Measurements from ENCODE around the gene KRTAP10-11.
"Not testable (repeated sequence)": the region's sequence is repeated elsewhere in the genome, so short reads cannot be mapped to it uniquely, and the experiment has no call there.

Gene KRTAP10-11

GRCh38 chr21:44626673-44627143, 19.5 kb upstream of the KRTAP10-11 start, which contains the start of gene KRTAP10-9:
TSS of gene KRTAP10-9 (plus strand) at chr21:44627093. CDS start at chr21:44627172, 79 bp downstream.
- TF ChIP-seq, protein P1, sequence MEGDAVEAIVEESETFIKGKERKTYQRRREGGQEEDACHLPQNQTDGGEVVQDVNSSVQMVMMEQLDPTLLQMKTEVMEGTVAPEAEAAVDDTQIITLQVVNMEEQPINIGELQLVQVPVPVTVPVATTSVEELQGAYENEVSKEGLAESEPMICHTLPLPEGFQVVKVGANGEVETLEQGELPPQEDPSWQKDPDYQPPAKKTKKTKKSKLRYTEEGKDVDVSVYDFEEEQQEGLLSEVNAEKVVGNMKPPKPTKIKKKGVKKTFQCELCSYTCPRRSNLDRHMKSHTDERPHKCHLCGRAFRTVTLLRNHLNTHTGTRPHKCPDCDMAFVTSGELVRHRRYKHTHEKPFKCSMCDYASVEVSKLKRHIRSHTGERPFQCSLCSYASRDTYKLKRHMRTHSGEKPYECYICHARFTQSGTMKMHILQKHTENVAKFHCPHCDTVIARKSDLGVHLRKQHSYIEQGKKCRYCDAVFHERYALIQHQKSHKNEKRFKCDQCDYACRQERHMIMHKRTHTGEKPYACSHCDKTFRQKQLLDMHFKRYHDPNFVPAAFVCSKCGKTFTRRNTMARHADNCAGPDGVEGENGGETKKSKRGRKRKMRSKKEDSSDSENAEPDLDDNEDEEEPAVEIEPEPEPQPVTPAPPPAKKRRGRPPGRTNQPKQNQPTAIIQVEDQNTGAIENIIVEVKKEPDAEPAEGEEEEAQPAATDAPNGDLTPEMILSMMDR (IDR thresholded peaks at IDR 0.05; ENCODE audit: low read depth, low read length), result no peak

GRCh38 chr21:44627181-44627822, 18.9 kb upstream of the KRTAP10-11 start:
- DNase-seq (ENCODE audit: extremely low read depth, low read depth), result not testable (repeated sequence)

More at GRCh38 chr21:44626673-44627143, 19.5 kb upstream of the KRTAP10-11 start, which contains the start of gene KRTAP10-9:
- no peak for DNase-seq (ENCODE audit: extremely low read depth, low read depth)

DNA sequence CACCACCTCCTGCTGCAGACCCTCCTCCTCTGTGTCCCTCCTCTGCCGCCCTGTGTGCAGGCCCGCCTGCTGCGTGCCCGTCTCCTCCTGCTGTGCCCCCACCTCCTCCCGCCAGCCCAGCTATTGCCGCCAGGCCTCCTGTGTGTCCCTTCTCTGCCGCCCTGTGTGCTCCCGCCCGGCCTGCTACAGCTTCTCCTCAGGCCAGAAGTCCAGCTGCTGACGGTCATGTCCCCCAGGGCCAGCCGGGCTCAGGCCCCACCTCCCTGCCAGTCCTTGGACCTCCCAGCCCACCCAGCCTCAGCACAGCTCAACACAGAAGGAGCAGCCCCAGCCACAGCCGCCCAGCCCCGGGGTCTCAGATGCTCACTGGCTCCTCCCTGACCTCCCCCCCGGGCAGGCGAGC, 18.4 kb upstream of the KRTAP10-11 start:
- DNase-seq (ENCODE audit: extremely low read depth, low read depth), result not testable (repeated sequence)

DNA sequence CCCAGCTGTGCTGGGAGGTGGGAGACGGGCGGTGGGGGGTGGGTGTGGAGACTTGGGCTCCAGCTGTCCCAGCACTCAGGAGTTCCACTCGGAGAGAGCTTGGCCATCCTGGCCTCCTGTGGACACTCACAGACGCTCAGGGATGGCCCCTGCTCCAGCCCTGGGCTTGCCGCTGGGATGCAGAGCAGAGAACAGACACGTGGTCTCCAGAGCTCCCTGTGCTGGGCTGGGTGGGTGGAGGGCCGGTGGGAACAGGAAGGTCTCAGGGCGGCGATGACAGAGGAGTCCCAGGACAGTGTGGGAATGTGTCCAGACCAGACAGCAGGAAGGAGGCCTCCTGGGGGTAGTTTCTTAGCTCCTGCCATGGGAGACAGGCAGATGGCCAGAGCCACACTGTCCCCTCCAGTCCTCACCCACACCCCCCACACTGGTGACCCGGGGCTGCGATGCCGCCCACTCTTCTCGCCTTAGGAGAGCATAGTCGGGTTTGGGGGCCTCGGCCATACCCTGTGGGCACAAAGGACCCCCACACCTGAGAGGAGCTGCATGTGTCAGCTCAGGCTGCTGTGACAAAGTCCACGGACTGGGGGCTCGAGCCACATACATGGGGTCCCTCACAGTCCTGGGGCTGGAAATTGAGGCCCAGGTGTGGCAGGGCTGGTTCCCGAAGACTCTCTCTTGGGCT, 17.4 kb upstream of the KRTAP10-11 start:
- no peak for DNase-seq (ENCODE audit: extremely low read depth, low read depth)
- TF ChIP-seq, protein P1 (IDR thresholded peaks at IDR 0.05; ENCODE audit: low read depth, low read length), result no peak

DNA sequence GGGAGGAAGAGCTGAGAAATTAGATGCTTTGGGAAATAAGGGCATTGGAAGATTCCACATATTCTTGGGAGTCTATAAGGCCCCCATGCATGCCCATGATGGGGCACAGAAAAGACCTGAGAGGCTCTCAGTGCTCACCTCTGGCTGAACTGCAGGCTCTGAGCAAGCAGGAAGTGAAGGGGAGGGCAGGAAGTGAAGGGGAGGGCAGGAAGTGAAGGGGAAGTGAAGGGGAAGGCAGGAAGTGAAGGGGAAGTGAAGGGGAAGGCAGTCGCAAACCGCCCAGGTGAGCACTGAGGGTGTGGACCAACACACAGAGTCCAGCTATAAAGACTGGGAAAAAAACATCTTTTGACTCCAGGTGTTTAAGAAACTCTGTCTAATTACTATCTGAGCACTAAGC, 15.8 kb upstream of the KRTAP10-11 start:
- TF ChIP-seq, protein P1 (IDR thresholded peaks at IDR 0.05; ENCODE audit: low read depth, low read length), result no peak
- DNase-seq (ENCODE audit: extremely low read depth, low read depth), result no peak

- no peak for DNase-seq (ENCODE audit: extremely low read depth, low read depth)
- TF ChIP-seq, protein P1 (IDR thresholded peaks at IDR 0.05; ENCODE audit: low read depth, low read length), result no peak
Observed at GRCh38 chr21:44632067-44632466, 14.1 kb upstream of the KRTAP10-11 start.

DNA sequence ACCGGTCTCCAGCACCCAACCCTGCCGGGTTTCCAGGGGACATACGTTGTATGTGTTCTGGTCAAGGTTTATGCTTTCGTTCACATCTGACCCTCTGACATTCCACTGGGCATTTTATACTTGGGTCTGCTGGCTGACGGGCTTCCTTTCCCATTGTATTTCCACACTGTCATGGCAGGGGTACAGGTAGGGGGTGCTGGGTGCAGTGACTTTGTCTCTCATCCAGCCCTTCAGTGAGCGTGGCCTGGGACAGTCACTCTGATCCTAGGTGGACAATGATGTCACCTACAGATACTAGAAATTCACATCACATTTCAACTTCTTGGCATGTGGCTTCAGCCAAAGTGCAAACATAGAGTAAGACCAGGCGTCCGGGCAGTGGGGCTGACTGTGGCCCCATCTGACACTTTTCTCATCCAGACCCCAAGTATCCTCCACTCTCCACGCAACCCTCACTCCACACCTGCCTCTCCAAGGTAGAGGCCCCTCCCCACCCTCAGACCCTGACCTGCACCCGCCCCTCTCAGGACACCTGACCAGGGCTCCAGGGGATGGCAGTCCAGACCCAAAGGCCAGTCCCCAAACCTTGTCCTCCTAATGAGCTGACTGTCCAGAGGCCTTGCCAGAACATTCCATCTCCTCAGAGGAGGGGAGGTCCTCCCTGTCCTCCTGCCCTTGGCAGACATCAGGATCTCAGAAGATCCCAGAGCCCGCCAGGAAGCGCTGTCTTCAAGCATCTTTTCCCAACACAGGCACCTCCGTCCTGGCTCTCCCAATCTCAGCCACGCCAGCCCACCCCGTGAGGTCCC, 9.8 kb upstream of the KRTAP10-11 start:
- DNase-seq (ENCODE audit: extremely low read depth, low read depth), result no peak
- TF ChIP-seq, protein P1 (IDR thresholded peaks at IDR 0.05; ENCODE audit: low read depth, low read length), result no peak

All from AG09319 (cell line).